SK-N-SH (cell line): ENCODE data around the gene RNF214. TPM values are rescaled to one million over a fixed set of nuclear protein-coding genes. Genes with fewer than 3 reads are reported as not detected.

Experiments used
- CTCF ChIA-PET: fragments of 300-600, 350-600 bp; formaldehyde crosslinking; extraction: SDS; loops from one replicate; lab custom pipeline; 2021; lab: Yijun Ruan, JAX
- POLR2A ChIA-PET: fragments of 350-600 bp; sonication (Branson Sonifier 250); formaldehyde crosslinking; extraction: SDS; loops from one replicate; lab custom pipeline; 2020; ENCODE audit warnings: antibody characterized with exemption, inconsistent platforms; lab: Yijun Ruan, JAX
- DNase-seq: peaks from one replicate; pipeline ENCODE4 v3.0.0; 2012
- H2AFZ ChIP-seq: fragments of 200-600 bp; sonication (generic); 2 replicates; pipeline ENCODE4 v1.8.1; 2016; ENCODE audit warnings: antibody characterized with exemption, mild to moderate bottlenecking, low read depth
- H3F3A ChIP-seq: fragments of 200-600 bp; sonication (generic); replicated peaks from 2 replicates; pipeline ENCODE3; 2016; ENCODE audit warnings: antibody characterized with exemption, mild to moderate bottlenecking; ENCODE audit not compliant: insufficient read depth
- H3K27ac ChIP-seq, 2 experiments: fragments of 200-500 bp in 1 of 2; fragments of 200-600 bp in 1 of 2; sonication (Bioruptor generic) in 1 of 2; sonication (generic), shearing (Covaris generic) in 1 of 2; 2 replicates each; pipeline versions ENCODE4 v1.5.1 to v1.6.1; 2014 to 2016; ENCODE audit warnings: low read depth in 2 of 2, inconsistent platforms in 1 of 2, low read length in 1 of 2, mild to moderate bottlenecking in 1 of 2, mixed read lengths in 1 of 2
- H3K27me3 ChIP-seq: fragments of 200-600 bp; sonication (generic), shearing (Covaris generic); 2 replicates; pipeline ENCODE4 v1.6.1; 2016; ENCODE audit warnings: mixed run types; ENCODE audit not compliant: insufficient read depth
- H3K36me3 ChIP-seq, 2 experiments: fragments of 200-500 bp in 1 of 2; fragments of 200-600 bp in 1 of 2; sonication (Bioruptor generic) in 1 of 2; sonication (generic) in 1 of 2; replicated peaks in 1 of 2; 2 replicates each; pipeline versions ENCODE3 to v1.5.1; 2014 to 2016; ENCODE audit warnings: low read length in 1 of 2, mild to moderate bottlenecking in 1 of 2; ENCODE audit not compliant: insufficient read depth in 2 of 2, control insufficient read depth in 1 of 2
- H3K4me1 ChIP-seq, 2 experiments: fragments of 200-500 bp in 1 of 2; fragments of 200-600 bp in 1 of 2; sonication (Bioruptor generic) in 1 of 2; sonication (generic), shearing (Covaris generic) in 1 of 2; 2 replicates each; pipeline versions ENCODE4 v1.5.1 to v1.6.1; 2014 to 2016; ENCODE audit warnings: low read depth in 1 of 2, low read length in 1 of 2, mixed run types in 1 of 2; ENCODE audit not compliant: insufficient read depth in 2 of 2, control insufficient read depth in 1 of 2
- H3K4me2 ChIP-seq: fragments of 200-600 bp; sonication (generic), shearing (Covaris generic); 2 replicates; pipeline ENCODE4 v1.6.1; 2017; ENCODE audit warnings: mixed run types
- H3K4me3 ChIP-seq, 2 experiments: fragments of 200-500 bp in 1 of 2; fragments of 200-600 bp in 1 of 2; sonication (Bioruptor generic) in 1 of 2; sonication (generic), shearing (Covaris generic) in 1 of 2; 2 replicates each; pipeline versions ENCODE4 v1.5.1 to v1.8.1; 2014 to 2016; ENCODE audit warnings: low read depth in 2 of 2, inconsistent platforms in 1 of 2, low read length in 1 of 2, mild to moderate bottlenecking in 1 of 2, mixed read lengths in 1 of 2, moderate library complexity in 1 of 2
- H3K79me2 ChIP-seq: fragments of 200-600 bp; sonication (generic); 2 replicates; pipeline ENCODE4 v1.8.1; 2017; ENCODE audit warnings: mild to moderate bottlenecking; ENCODE audit not compliant: insufficient read depth
- H3K9ac ChIP-seq: fragments of 200-600 bp; sonication (generic); 2 replicates; pipeline ENCODE4 v1.6.1; 2017; ENCODE audit warnings: mixed run types
- H3K9me2 ChIP-seq: fragments of 200-600 bp; sonication (generic); 2 replicates; pipeline ENCODE4 v1.6.1; 2017; ENCODE audit warnings: mixed run types
- H3K9me3 ChIP-seq: fragments of 200-600 bp; sonication (generic); 2 replicates; pipeline ENCODE4 v1.6.1; 2017; ENCODE audit warnings: mixed run types, mild to moderate bottlenecking, moderate library complexity
- H4K20me1 ChIP-seq: fragments of 200-600 bp; sonication (generic); 2 replicates; pipeline ENCODE4 v1.6.1; 2017; ENCODE audit warnings: mild to moderate bottlenecking, mixed run types; ENCODE audit not compliant: insufficient read depth
- CTCF ChIP-seq: fragments of 200-600 bp; sonication (generic); IDR thresholded peaks from 2 replicates; pipeline ENCODE4 v1.6.1; 2017; ENCODE audit warnings: antibody characterized with exemption, mild to moderate bottlenecking, moderate library complexity
- GABPA ChIP-seq: IDR thresholded peaks from 2 replicates; pipeline ENCODE4 v1.4.0; 2012; ENCODE audit warnings: low read depth, mild to moderate bottlenecking
- GATA2 ChIP-seq: sonication (generic); formaldehyde crosslinking; IDR thresholded peaks from 2 replicates; pipeline ENCODE4 v1.5.0; 2020; ENCODE audit warnings: mild to moderate bottlenecking, missing genetic modification reagents
- IRF3 ChIP-seq: fragments of 150-350 bp; IDR thresholded peaks from 2 replicates; pipeline ENCODE4 v1.6.1; 2016; ENCODE audit warnings: mild to moderate bottlenecking, low read depth, low read length
- JUND ChIP-seq: IDR thresholded peaks from 2 replicates; pipeline ENCODE4 v1.4.0; 2012
- MAX ChIP-seq: IDR thresholded peaks from 2 replicates; pipeline ENCODE4 v1.4.0; 2012; ENCODE audit warnings: low read depth
- MXI1 ChIP-seq: IDR thresholded peaks from 2 replicates; pipeline ENCODE4 v1.6.1; 2012; ENCODE audit warnings: mild to moderate bottlenecking, low read depth, low read length, improper control_type of control experiment
- POLR2AphosphoS5 ChIP-seq: IDR thresholded peaks from 2 replicates; pipeline ENCODE4 v1.6.1; 2012; ENCODE audit warnings: low read depth, low read length
- RAD21 ChIP-seq: IDR thresholded peaks from 2 replicates; pipeline ENCODE4 v1.6.1; 2012; ENCODE audit warnings: mild to moderate bottlenecking, low read length
- REST ChIP-seq: IDR thresholded peaks from 2 replicates; pipeline ENCODE4 v1.6.1; 2012; ENCODE audit warnings: mild to moderate bottlenecking, low read depth, low read length, moderate library complexity
- TCF12 ChIP-seq: IDR thresholded peaks from 2 replicates; pipeline ENCODE4 v1.4.0; 2012
- USF1 ChIP-seq: IDR thresholded peaks from 2 replicates; pipeline ENCODE4 v1.4.0; 2012; ENCODE audit warnings: low read depth, borderline replicate concordance
- USF2 ChIP-seq: fragments of 150-350 bp; IDR thresholded peaks from 2 replicates; pipeline ENCODE4 v1.6.1; 2017; ENCODE audit warnings: antibody characterized with exemption, low read length, low read depth, borderline replicate concordance
- ZBTB33 ChIP-seq: IDR thresholded peaks from 2 replicates; pipeline ENCODE4 v1.4.0; 2012; ENCODE audit warnings: low read depth, borderline replicate concordance
- WGBS: methylation state at CpG from one replicate; pipeline ENCODE4 v1.1.6; 2017; ENCODE audit warnings: low lambda C conversion rate; 5-methylcytosine and 5-hydroxymethylcytosine counted together
- polyA plus RNA-seq, 3 experiments: library from polyadenylated mRNA; depleted of rRNA; stranded (reverse); fragments of >200 nt; gene quantifications; 2 replicates each; pipeline ENCODE4 v1.2.3, GENCODE V29; 2012

RNF214 gene
- polyA plus RNA-seq, 1 of the 3 experiments (the other 2 are of a cell fraction): 15.4 TPM

GRCh38 chr11:117278347-117278746 is 45.9 kb downstream of the RNF214 start (continued):
- TF ChIP-seq REST (no peak), RAD21 (no peak), GABPA (no peak), MXI1 (no peak), GATA2 (CRISPR knock-in tag) (no peak), MAX (no peak), CTCF (no peak), POLR2AphosphoS5 (no peak)
- TF ChIP-seq, all 33 proteins: peak for 0

- peaks cover 19 to 38% of the 10 kb centered on the region in 2 experiments for H3K36me3 ChIP-seq
- no peaks in the 10 kb centered on the region for H3K27me3 ChIP-seq
- no peaks in the 10 kb centered on the region for H3K9me2 ChIP-seq
- no peak overlapping the region for H3K9ac ChIP-seq
- H3K4me2 ChIP-seq: peak overlapping the region; percentile 65
- no peaks in the 10 kb centered on the region for H3K9me3 ChIP-seq
- H3K27ac ChIP-seq: peak overlapping the region in 1 of 2 experiments; percentile 86; a peak in 2 of 4 replicates
- no peak for DNase-seq
- no peaks in the 10 kb centered on the region; the same call in 1 of the 2 replicates for H4K20me1 ChIP-seq
- peaks cover 3% of the 10 kb centered on the region for H3K79me2 ChIP-seq
- H3K4me1 ChIP-seq: peaks cover 0 to 32% of the 10 kb centered on the region in 2 experiments; a peak in 2 of 4 replicates
- no peak overlapping the region; the same call in 1 of the 2 replicates for H2AFZ ChIP-seq
- H3K4me3 ChIP-seq: no peak overlapping the region
- POLR2A ChIA-PET: no interaction called here
- WGBS: 80% methylated on average over 4 of the region's 4 CpGs
- peaks cover 48% of the 10 kb centered on the region for H3F3A ChIP-seq
- CTCF ChIA-PET: no interaction called here
- TF ChIP-seq GABPA: no peak
- no peak for TF ChIP-seq USF1
- TF ChIP-seq TCF12: no peak
- TF ChIP-seq USF2: no peak
- no peak for TF ChIP-seq ZBTB33
- TF ChIP-seq JUND: no peak
- no peak for TF ChIP-seq RAD21
- no peak for TF ChIP-seq IRF3
- TF ChIP-seq REST: no peak
Observed at GRCh38 chr11:117279711-117280376, 47.4 kb downstream of the RNF214 start.
